BJ (cell line): ENCODE data around the gene DIRAS3. TPM values are rescaled to one million over a fixed set of nuclear protein-coding genes. Genes with fewer than 3 reads are reported as not detected.

ENCODE experiments used
- CTCF ChIA-PET: fragments of 350-600 bp; formaldehyde crosslinking; extraction: SDS; loops from one replicate; lab custom pipeline; 2021; ENCODE audit warnings: antibody characterized with exemption, inconsistent platforms; lab: Yijun Ruan, JAX
- POLR2A ChIA-PET: fragments of 300-600 bp; sonication (Branson Sonifier 250); formaldehyde crosslinking; extraction: SDS; loops from one replicate; lab custom pipeline; 2021; ENCODE audit warnings: antibody characterized with exemption; lab: Charles Lee
- DNase-seq: peaks from one replicate; pipeline ENCODE4 v3.0.0-alpha.2; 2011; ENCODE audit warnings: low read depth
- H3K27me3 ChIP-seq: 2 replicates; pipeline ENCODE4 v1.6.0; 2011; ENCODE audit warnings: low read length; ENCODE audit not compliant: control insufficient read depth, insufficient read depth
- H3K36me3 ChIP-seq: 2 replicates; pipeline ENCODE4 v1.5.1; 2011; ENCODE audit warnings: low read length; ENCODE audit not compliant: control insufficient read depth, insufficient read depth
- H3K4me3 ChIP-seq: 2 replicates; pipeline ENCODE4 v1.5.1; 2011; ENCODE audit warnings: low read depth, mild to moderate bottlenecking, control low read depth, low read length
- polyA plus RNA-seq: library from polyadenylated mRNA; depleted of rRNA; stranded (reverse); fragments of >200 nt; gene quantifications from 2 replicates; pipeline ENCODE4 v1.2.3, GENCODE V29; 2011; rRNA removed
- TF ChIP-seq, protein P1 (sequence below): IDR thresholded peaks from 2 replicates; pipeline ENCODE4 v1.5.1; 2011; ENCODE audit warnings: low read depth, mild to moderate bottlenecking, control low read depth, inconsistent platforms, low read length, moderate library complexity; ENCODE audit not compliant: insufficient read depth

The DIRAS3 gene
- polyA plus RNA-seq, 1 experiment = 0.39 TPM

DNA sequence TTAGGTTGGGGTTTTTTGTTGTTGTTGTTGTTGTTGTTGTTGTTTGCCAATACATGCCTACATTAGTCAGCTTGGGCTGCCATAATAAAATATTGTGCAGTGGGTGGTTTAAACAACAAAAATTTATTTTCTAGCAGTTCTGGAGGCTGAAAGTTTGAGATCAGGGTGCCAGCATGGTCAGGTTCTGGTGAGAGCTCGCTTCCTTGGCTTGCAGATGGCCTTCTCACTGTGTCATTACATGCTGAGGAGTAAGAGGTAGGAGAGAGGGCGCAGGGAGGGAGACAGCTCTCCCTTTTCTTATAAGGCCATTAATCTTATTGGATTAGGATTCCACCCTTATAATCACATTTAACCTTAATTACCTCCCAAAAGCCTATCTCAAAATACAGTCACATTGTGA is 52.7 kb downstream of the DIRAS3 start:
- H3K27me3 ChIP-seq = no peaks in the 10 kb centered on the region
- no peak overlapping the region for H3K4me3 ChIP-seq
- ChIA-PET POLR2A (interaction anchor here (0.8 kb wide), 1 partner anchor 141 kb away, joined by 4 read pairs; no protein-coding TSS in a partner anchor), CTCF (interaction anchor here (1.5 to 1.6 kb wide), 2 partner anchors 144 to 231 kb away, joined by 3 to 5 read pairs; no protein-coding TSS in a partner anchor)
- TF ChIP-seq, protein P1, sequence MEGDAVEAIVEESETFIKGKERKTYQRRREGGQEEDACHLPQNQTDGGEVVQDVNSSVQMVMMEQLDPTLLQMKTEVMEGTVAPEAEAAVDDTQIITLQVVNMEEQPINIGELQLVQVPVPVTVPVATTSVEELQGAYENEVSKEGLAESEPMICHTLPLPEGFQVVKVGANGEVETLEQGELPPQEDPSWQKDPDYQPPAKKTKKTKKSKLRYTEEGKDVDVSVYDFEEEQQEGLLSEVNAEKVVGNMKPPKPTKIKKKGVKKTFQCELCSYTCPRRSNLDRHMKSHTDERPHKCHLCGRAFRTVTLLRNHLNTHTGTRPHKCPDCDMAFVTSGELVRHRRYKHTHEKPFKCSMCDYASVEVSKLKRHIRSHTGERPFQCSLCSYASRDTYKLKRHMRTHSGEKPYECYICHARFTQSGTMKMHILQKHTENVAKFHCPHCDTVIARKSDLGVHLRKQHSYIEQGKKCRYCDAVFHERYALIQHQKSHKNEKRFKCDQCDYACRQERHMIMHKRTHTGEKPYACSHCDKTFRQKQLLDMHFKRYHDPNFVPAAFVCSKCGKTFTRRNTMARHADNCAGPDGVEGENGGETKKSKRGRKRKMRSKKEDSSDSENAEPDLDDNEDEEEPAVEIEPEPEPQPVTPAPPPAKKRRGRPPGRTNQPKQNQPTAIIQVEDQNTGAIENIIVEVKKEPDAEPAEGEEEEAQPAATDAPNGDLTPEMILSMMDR = no peak
- no peaks in the 10 kb centered on the region for H3K36me3 ChIP-seq
- no peak for DNase-seq

Other genes with a start within 250 kb of the DIRAS3 start
- 99.6 and 190 TPM in 2 replicates for gene GNG12, start 217.2 kb downstream of the DIRAS3 start, polyA plus RNA-seq
- 28.4 and 34.9 TPM in 2 replicates for gene WLS, start 181.9 kb upstream of the DIRAS3 start, polyA plus RNA-seq